ENCODE data around the gene APIP. TPM values are rescaled to one million over a fixed set of nuclear protein-coding genes. Genes with fewer than 3 reads are reported as not detected.

Gene APIP
- total and polyA plus RNA-seq, 10 donors = 18.2 to 33.2 (median 26.1) TPM

GRCh38 chr11:34866375-34866774 lies 49.8 kb downstream of the APIP start:
- intact Hi-C loops (cut with DNase I; ENCODE audit: low total_unique reads) = no loop called here
- H3K36me3 ChIP-seq = no peaks in the 10 kb centered on the region
- H3K9me3 ChIP-seq = no peaks in the 10 kb centered on the region
- WGBS, 5 donors = 60 to 83% (median 71%) methylated on average over 2 of the region's 2 CpGs
- TF ChIP-seq POLR2AphosphoS5 (IDR thresholded peaks at IDR 0.05) (no peak), CTCF (IDR thresholded peaks at IDR 0.05 in 8 of 11, conservative IDR thresholded peaks at IDR 0.05 in 3 of 11) (no peak), POLR2A (IDR thresholded peaks at IDR 0.05) (no peak)
- H3K27ac ChIP-seq = no peak overlapping the region
- no peak for DNase-seq
- no peaks in the 10 kb centered on the region for H3K27me3 ChIP-seq (replicated peaks in 1 of 7)
- H3K4me3 ChIP-seq = no peak overlapping the region
- H3K4me1 ChIP-seq = peaks cover 0 to 8% (median 0%) of the 10 kb centered on the region in 6 donors

GRCh38 chr11:34865261-34865660 lies 50.9 kb downstream of the APIP start:
- no peak for TF ChIP-seq CTCF (IDR thresholded peaks at IDR 0.05 in 8 of 11, conservative IDR thresholded peaks at IDR 0.05 in 3 of 11)
- TF ChIP-seq POLR2A (IDR thresholded peaks at IDR 0.05) = no peak
- no peak for TF ChIP-seq POLR2AphosphoS5 (IDR thresholded peaks at IDR 0.05)
- DNase-seq = no peak
- 78 to 90% (median 85%) methylated on average over 3 of the region's 3 CpGs for WGBS, 5 donors
- Histone ChIP-seq H3K9me3 (no peaks in the 10 kb centered on the region), H3K4me1 (peaks cover 0 to 8% (median 0%) of the 10 kb centered on the region in 6 donors), H3K36me3 (no peaks in the 10 kb centered on the region), H3K27me3 (replicated peaks in 1 of 7) (no peaks in the 10 kb centered on the region), H3K27ac (no peak overlapping the region), H3K4me3 (no peak overlapping the region)
- intact Hi-C loops (cut with DNase I; ENCODE audit: low total_unique reads) = no loop called here

- WGBS, 5 donors = 58 to 78% (median 70%) methylated on average over 2 of the region's 2 CpGs
- no peaks in the 10 kb centered on the region for H3K9me3 ChIP-seq
Observed at GRCh38 chr11:34864424-34864823, 51.8 kb downstream of the APIP start.

GRCh38 chr11:34863048-34863447 lies 53.1 kb downstream of the APIP start:
- Histone ChIP-seq H3K4me1 (peaks cover 0 to 8% (median 0%) of the 10 kb centered on the region in 6 donors), H3K27ac (no peak overlapping the region), H3K36me3 (no peaks in the 10 kb centered on the region), H3K4me3 (no peak overlapping the region), H3K27me3 (replicated peaks in 1 of 7) (no peaks in the 10 kb centered on the region), H3K9me3 (no peaks in the 10 kb centered on the region)
- DNase-seq = no peak
- intact Hi-C loops (cut with DNase I; ENCODE audit: low total_unique reads) = no loop called here
- TF ChIP-seq POLR2AphosphoS5 (IDR thresholded peaks at IDR 0.05) (no peak), POLR2A (IDR thresholded peaks at IDR 0.05) (no peak), CTCF (IDR thresholded peaks at IDR 0.05 in 8 of 11, conservative IDR thresholded peaks at IDR 0.05 in 3 of 11) (no peak)
- 46 to 65% (median 50%) methylated on average over 2 of the region's 2 CpGs for WGBS, 5 donors

More at GRCh38 chr11:34864424-34864823, 51.8 kb downstream of the APIP start:
- DNase-seq = no peak
- Histone ChIP-seq H3K4me3 (no peak overlapping the region), H3K27ac (no peak overlapping the region), H3K4me1 (peaks cover 0 to 8% (median 0%) of the 10 kb centered on the region in 6 donors), H3K27me3 (replicated peaks in 1 of 7) (no peaks in the 10 kb centered on the region), H3K36me3 (no peaks in the 10 kb centered on the region)
- TF ChIP-seq POLR2AphosphoS5 (IDR thresholded peaks at IDR 0.05) (no peak), CTCF (IDR thresholded peaks at IDR 0.05 in 8 of 11, conservative IDR thresholded peaks at IDR 0.05 in 3 of 11) (no peak), POLR2A (IDR thresholded peaks at IDR 0.05) (no peak)
- intact Hi-C loops (cut with DNase I; ENCODE audit: low total_unique reads) = no loop called here
